Epidermal melanocyte (primary cell): Measurements from ENCODE around the gene SLC2A6.

ENCODE experiments used
- DNase-seq: peaks from one replicate; pipeline ENCODE4 v3.0.0; 2011; ENCODE audit warnings: low spot score; ENCODE audit not compliant: insufficient read length

The SLC2A6 gene

DNA sequence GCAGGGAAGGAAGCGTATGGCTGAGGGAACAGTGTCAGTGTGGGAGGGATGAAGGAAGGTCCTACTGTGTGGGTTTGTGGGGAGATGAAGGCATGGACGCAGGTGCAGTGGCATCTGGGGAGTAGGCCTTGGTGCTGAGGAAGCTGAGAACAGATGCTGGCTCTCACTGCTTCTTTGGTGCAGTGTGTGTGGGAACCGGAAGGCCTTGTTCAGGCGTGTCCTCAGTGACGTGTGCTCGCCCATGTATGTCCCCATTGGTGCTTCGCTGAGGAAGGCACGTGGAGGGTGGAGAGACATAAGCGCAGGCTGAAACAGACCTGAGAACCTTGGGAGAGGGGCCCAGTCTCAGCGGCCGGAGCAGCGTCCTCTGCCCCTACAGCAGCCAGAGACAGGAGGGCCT is 38.0 kb downstream of the SLC2A6 start:
- DNase-seq: no peak

DNA sequence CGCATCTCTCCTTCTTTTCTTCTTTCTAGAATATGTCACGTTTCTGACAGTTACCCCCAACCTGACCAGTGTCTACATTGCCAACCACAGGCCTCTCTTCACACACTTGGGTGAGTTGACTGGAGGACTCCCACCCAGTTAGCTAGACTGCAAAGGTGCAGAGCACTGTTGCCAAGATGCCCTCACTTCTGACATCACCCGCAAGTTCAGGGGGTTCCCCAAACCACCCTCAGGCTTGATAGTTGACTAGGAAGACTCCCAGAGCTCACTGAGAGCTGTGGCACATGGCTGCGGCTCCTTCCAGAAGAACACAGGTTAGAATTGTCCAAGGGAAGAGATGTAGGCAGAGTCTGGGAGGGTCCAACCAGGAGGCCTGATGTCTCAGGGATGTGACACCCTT is 39.6 kb downstream of the SLC2A6 start:
- DNase-seq: no peak

DNA sequence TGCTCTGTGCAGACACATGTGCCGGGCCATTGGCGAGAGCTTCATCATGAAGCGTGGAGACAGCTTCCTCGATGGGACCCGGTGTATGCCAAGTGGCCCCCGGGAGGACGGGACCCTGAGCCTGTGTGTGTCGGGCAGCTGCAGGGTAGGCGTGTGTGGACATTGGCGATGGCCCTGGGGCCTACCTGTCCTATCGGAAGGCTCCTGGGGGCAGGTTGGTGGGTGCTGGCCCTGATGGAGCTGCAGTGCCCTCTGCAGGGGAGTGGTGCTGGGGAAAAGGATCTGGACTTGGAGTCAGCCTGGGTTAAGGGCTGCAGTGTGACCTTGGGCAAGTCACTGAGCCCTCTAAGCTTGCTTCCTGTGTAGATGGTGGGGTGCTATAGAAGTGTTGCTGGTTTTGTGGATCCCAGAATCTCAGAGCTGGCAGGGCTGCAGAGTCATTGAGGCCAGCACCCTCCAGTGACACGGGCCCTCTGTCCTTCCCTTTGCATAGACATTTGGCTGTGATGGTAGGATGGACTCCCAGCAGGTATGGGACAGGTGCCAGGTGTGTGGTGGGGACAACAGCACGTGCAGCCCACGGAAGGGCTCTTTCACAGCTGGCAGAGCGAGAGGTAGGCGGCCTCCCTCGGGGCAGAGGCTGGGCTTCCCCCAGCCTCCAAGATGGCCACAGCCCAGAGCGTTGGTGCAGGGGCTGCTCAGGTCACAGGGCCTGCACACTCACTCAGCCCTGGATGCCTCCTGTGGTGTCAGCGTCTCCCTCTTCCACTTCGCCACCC is 41.0 kb downstream of the SLC2A6 start:
- DNase-seq: no peak

DNA sequence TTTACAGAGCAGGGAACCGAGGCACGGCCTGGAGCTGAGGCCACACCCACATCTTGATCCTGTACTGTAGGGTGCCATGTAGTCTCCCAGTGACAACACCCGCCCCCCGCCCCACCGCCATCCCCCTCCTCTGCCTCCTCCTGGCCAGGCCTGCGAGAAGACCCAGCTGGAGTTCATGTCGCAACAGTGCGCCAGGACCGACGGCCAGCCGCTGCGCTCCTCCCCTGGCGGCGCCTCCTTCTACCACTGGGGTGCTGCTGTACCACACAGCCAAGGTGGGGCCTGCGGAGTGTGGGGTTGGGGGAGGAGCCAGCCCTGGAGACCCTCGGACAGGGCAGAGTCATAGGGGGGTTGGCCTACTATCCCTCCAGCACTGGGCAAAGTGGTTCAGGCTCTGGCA is 42.2 kb downstream of the SLC2A6 start:
- no peak for DNase-seq

DNA sequence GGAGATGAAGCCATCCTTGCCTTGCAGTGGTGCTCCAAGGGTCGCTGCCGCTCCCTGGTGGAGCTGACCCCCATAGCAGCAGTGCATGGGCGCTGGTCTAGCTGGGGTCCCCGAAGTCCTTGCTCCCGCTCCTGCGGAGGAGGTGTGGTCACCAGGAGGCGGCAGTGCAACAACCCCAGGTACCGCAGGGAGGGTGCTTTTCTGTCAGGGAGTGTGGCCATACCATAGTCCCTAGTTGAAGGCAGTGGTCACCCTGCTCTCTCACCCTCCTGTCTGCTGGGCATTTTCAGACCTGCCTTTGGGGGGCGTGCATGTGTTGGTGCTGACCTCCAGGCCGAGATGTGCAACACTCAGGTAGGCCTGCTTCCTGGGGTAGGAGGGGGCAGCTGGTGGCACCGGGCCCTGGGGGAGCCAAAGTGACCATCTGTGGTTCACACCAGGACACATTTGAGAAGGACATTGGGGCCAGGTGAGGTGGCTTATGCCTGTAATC is 45.5 kb downstream of the SLC2A6 start:
- DNase-seq: no peak

DNA sequence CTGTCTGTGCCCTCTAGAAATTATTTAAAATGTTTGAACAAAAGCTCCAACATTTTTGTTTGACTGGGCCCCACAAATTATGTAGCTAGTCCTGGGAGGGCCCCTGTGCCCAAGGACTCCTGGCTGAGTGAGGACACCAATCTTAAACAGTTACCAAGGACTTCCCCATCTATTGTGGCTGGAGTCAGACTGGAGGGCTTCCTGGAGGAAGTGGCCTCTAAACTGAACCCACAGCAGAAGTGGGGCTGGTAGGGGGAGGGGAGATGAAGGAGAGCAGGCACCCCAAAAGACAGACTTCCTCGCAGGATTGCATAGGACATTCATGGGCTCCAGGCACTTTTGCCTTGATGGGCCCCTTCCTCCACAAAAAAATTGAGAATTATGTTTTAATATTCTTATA is 48.7 kb downstream of the SLC2A6 start:
- no peak for DNase-seq

DNA sequence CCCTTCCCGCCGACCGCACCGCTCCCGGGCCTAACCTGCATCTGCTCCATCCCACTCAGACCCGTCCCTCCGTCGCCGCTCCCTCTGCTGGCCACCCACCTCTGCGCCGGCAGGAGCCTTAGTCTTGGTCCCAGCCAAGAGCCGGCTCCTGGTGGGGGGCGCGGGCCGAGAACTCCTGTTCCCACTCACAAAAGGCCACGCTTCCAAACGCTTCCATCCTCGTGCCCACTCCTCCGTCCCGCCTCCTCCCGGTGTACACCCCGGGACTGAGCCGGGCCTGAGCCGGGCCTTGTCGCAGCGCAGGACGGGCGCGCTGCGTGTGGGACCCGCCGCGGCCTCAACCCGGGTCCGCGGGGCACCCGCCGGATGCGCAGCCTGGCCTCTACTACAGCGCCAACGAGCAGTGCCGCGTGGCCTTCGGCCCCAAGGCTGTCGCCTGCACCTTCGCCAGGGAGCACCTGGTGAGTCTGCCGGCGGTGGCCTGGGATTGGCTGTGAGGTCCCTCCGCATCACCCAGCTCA is 49.2 kb downstream of the SLC2A6 start:
- DNase-seq: no peak

DNA sequence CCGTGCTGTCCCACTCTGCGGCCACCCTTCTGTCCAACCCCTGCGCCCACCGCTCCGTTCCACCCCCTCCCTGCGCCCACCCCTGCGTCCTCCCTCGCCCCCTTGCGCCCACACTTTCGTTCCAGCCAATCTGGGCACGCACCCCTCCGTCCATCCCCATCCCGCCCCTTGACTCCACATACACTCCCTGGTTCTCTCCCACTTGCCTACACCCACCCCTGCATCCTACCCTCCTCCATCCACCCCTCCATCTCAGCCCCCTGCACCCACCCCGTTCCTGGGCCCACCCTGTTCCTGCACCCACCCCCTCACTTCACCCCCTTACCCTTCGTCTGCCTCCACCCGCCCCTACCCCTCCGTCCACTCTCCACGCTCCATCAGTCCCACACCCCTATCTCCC is 49.7 kb downstream of the SLC2A6 start:
- no peak for DNase-seq

DNA sequence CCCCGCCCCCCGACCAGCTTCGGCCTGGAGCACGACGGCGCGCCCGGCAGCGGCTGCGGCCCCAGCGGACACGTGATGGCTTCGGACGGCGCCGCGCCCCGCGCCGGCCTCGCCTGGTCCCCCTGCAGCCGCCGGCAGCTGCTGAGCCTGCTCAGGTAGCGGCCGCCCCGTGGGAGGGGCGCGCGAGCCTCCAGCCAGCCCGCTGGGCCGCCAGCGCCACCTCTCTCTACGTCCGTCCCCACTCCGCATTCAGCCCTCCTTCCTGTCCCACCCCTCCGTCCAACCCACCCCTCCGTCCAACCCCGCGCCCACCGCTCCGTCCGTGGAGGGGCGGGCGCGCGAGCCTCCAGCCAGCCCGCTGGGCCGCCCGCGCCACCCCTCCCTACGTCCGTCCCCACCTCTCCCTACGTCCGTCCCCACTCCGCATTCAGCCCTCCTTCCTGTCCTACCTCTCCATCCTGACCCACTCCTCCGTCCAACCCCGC is 50.2 kb downstream of the SLC2A6 start:
- no peak for DNase-seq

DNA sequence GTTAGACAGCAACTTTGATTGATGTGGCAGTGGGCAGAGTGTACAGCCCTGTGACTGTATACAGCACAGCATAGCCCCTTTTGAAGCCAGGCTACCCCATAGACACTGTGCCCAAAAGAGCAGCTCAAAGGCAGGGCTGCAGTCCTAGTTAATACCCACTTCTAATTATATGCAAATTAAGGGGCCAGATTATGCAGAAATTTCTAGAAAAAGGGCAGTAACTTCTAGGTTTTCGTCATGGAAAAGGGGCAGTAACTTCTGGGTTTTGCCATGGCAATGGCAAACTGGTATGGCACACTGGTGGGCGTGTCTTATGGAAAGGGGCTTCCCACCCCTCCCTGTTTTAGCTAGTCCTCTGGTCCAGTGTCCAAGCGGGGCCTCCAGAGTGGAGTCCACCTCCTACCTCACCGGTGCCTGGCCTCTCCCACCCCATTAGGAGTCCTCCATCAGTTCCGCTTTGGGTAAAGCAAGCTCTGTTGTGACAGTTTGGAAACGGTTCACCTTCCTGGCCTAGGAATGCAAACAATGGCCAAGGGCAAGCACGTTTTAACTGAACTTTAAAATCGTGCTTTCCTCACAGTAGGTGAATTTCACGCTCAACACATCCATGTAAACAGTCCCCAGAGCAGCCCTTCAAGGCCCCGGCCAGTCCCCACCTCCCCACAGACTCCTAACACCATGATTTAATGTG is 51.1 kb downstream of the SLC2A6 start:
- no peak for DNase-seq

DNA sequence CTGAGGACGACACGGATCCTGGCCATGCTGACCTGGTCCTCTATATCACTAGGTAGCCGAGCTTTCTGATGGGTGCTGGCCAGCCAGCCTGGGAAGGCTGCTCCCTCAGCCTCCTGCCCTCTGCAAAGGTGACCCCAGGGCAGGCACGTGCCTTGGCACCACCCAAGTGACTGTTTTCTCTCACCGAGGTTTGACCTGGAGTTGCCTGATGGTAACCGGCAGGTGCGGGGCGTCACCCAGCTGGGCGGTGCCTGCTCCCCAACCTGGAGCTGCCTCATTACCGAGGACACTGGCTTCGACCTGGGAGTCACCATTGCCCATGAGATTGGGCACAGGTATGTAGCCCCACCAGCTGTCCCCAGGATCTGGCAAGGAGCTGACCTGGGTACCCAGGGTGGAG is 52.9 kb downstream of the SLC2A6 start:
- DNase-seq: no peak

DNA sequence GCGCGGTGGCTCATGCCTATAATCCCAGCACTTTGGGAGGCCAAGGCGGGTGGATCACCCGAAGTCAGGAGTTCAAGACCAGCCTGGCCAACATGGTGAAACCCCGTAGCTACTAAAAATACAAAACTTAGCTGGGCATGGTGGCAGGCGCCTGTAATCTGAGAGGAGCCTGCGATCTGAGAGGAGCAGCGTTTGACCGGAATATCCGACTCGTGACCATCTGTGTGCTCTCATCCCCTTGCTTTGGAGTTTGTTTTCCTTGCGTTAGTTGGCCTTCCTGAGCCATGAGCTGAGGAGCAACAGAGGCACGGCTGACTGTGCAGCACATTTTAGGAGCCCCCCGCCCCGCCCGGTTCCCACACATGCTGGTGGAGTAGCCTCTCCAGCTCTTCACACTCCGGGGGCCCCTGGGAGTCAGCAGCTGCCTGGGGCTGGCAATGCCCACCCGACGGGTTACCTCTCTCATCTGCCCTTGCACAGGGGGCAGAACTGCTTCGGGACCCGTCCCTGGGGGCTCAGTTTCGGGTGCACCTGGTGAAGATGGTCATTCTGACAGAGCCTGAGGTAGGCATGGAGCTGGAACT is 53.8 kb downstream of the SLC2A6 start:
- no peak for DNase-seq

DNA sequence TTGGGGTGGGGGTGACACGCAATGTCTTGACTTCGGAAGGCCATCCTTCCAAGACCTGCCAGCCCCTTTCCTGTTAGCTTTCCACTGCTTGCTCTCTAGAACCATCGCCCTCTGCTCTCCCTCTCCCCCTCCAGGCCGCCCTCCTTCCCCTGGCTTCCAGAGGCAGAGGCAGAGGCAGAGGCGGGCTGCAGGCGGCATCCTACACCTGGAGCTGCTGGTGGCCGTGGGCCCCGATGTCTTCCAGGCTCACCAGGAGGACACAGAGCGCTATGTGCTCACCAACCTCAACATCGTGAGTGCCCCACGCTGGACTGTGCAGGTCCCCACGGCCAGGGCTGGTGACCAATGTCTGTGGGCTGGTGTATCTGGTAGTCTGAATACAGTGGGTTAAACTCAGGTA is 54.7 kb downstream of the SLC2A6 start:
- DNase-seq: no peak

DNA sequence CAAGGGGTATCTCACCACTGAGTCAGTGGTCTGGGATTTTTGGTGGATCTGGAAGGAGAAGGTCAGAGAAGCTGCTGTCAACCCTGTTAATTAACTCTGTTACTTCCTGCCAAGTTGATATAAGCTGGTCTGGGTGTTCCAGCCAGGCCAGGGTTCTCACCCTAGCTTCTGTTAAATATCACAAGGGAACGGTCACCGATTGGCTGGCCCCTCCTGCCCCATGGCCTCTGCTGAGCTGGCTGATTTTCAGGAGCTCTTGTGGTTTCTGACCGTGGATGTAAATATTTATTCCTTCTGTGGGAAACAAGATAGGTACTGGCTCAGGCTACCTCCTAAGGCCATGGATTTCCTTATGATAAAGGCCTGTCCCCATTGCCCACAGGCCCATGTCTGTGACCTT is 55.7 kb downstream of the SLC2A6 start:
- DNase-seq: no peak

DNA sequence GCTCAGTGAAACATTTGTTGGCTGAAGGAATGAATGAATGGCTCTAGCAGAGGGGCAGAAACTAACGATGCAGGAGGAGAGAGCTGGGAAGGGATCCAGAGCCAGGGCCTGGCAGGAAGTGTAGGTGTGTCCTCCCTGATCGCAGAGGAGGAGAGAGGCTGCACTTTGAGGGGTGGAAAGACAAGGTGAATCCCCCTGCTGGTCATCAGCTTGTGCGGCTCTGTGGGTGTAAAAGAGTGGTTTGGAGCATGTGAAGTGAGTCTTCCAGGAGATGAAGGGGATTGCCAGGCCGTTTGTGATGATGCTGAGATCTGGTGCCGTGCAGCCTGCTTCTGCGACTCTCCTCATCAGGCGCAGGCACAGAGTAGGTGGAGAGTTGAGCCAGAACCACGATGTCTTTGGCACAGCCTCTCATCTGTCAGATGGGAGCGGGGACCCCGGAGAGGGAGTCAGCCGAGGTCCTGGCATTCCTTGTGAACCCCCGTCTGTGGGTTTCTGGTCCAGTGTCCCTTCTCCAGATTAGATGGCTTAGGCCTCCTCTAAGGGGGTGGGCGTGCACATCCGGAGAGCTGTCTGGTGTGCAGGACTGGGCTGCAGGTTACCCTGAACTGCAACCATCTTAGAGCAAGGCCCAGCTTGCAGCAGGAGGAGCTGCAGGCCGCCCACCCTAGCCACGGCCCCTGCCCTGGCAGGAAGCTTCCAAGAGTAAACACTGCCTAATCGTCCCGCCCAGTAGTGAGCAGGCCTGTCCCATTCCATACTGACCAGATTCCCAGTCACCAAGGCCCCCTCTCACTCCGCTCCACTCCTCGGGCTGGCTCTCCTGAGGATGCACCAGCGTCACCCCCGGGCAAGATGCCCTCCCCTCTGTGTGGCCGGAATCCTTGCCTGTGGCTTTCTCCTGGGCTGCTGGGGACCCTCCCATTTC is 57.0 kb downstream of the SLC2A6 start, which contains the start of gene ADAMTS13:
Gene ADAMTS13, plus strand, starts transcription at position 753 of the 928 bp plus-strand sequence. Its CDS starts 77 bp downstream, at position 830.
- no peak for DNase-seq
